Ovary (tissue), 9 donors: ENCODE results near the gene TMEM72. TPM values are rescaled to one million over a fixed set of nuclear protein-coding genes. Genes with fewer than 3 reads are reported as not detected.

ENCODE experiments used
- DNase-seq, 5 donors: peaks; one replicate each; pipeline ENCODE4 v3.0.0-alpha.2; 2019 to 2020
- H3K27ac ChIP-seq, 2 donors: fragments of 200-600 bp; one replicate each; pipeline versions ENCODE4 v1.5.1 to v1.8.0; 2019 to 2022
- H3K27me3 ChIP-seq: fragments of 200-600 bp; one replicate; pipeline ENCODE4 v1.8.0; 2022
- H3K36me3 ChIP-seq: fragments of 200-600 bp; sonication (generic); one replicate; pipeline ENCODE4 v1.5.1; 2019
- H3K4me1 ChIP-seq: one replicate; pipeline ENCODE4 v1.8.1; 2013; ENCODE audit warnings: mild to moderate bottlenecking, moderate library complexity; ENCODE audit not compliant: insufficient read depth
- H3K4me3 ChIP-seq: fragments of 200-600 bp; sonication (generic); one replicate; pipeline ENCODE4 v1.5.1; 2017
- H3K9me3 ChIP-seq, 2 donors: fragments of 200-600 bp in 1 of 2; sonication (generic) in 1 of 2; one replicate each; pipeline versions ENCODE4 v1.5.1 to v1.8.1; 2013 to 2019; ENCODE audit warnings: mild to moderate bottlenecking in 1 of 2, moderate library complexity in 1 of 2
- EP300 ChIP-seq: sonication (generic); formaldehyde crosslinking; IDR thresholded peaks from one replicate; pipeline ENCODE4 v1.6.1; 2017; ENCODE audit warnings: antibody characterized with exemption
- POLR2A ChIP-seq: fragments of 450-650 bp; IDR thresholded peaks from one replicate; pipeline ENCODE4 v1.6.1; 2017; ENCODE audit warnings: antibody characterized with exemption, mild to moderate bottlenecking, moderate library complexity
- WGBS, 3 donors: extraction: QIAGEN DNeasy Blood & Tissue Kit in 1 of 3; methylation state at CpG; one replicate each; pipeline versions ENCODE4 v1.1.5 to v1.1.7; 2013 to 2017; 5-methylcytosine and 5-hydroxymethylcytosine counted together
- intact Hi-C, 4 donors: fragments of 100-400 bp; cut with DNase I; formaldehyde crosslinking; loops; one replicate each; pipeline versions ENCODE4 v1.11.0 to v1.15.1; 2022 to 2023
- polyA plus RNA-seq, 2 donors: library from polyadenylated mRNA; stranded (reverse); fragments of 200-250 nt in 1 of 2; fragments of 350-450 nt in 1 of 2; fragmentation: Illumina TruSeq in 1 of 2; extraction: RNeasy Lipid Tissue Mini Kit (QIAGEN cat#74804) in 1 of 2; gene quantifications; one replicate each; pipeline ENCODE4 v1.2.3, GENCODE V29; 2013 to 2014
- total RNA-seq, 7 donors: library from RNA; depleted of rRNA in 2 of 7; stranded (reverse); fragments of >200 nt in 2 of 7; fragmentation: NEBNext Ultra II Directional in 3 of 7; extraction: Animal tissue kit (Norgen Biotek cat#: 25700) in 3 of 7; gene quantifications; one replicate each; pipeline versions ENCODE4 v1.1.0 to v1.2.4, GENCODE V29; 2016 to 2023
- TF ChIP-seq, protein P1 (sequence below), 3 donors: fragments of 450-650 bp in 2 of 3; fragments of 200-600 bp in 1 of 3; IDR thresholded peaks; one replicate each; pipeline versions ENCODE4 v1.5.1 to v1.8.0; 2016 to 2022; ENCODE audit warnings: antibody characterized with exemption in 3 of 3, mild to moderate bottlenecking in 1 of 3
- donor health status: DM: no; HTN: no; CAD: no; lungs with moderate emphysema.
- donor health status: DM: no; HTN: no; CAD: no.
- donor health status: Bipolar disorder and iron deficiency.
- donor health status: DM: yes; HTN: yes; CAD: no.
- donor health status: DM: no; HTN: no; CAD: no.
- donor health status: DM: yes; HTN: yes; CAD: no.

The TMEM72 gene
- total and polyA plus RNA-seq, 9 donors, result 0.05 TPM; not detected in 8

DNA sequence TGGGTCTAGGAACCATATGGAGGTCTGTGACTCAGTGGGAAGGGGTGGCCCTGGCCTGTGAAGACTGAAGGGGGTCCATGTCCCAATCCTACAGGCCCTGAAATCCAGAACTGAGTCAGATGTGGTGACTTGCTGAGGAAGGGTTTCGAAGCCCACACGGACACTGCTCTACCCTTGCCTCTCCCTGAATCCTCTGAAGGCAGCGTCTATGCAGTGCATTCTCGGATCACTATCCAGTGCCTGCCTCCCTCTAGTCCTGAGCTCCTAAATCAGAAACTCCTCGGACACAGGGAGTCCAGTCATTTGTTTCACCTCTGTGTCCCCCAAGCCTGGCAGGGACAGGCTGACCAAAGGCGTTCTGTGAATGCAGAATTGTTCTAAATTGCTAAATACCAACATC, 25.4 kb upstream of the TMEM72 start:
- intact Hi-C loops, result no loop called here
- Histone ChIP-seq H3K4me1 (no peaks in the 10 kb centered on the region), H3K4me3 (no peak overlapping the region), H3K9me3 (no peaks in the 10 kb centered on the region), H3K27me3 (no peaks in the 10 kb centered on the region), H3K27ac (no peak overlapping the region), H3K36me3 (no peaks in the 10 kb centered on the region)
- no peak for TF ChIP-seq POLR2A
- TF ChIP-seq, protein P1, sequence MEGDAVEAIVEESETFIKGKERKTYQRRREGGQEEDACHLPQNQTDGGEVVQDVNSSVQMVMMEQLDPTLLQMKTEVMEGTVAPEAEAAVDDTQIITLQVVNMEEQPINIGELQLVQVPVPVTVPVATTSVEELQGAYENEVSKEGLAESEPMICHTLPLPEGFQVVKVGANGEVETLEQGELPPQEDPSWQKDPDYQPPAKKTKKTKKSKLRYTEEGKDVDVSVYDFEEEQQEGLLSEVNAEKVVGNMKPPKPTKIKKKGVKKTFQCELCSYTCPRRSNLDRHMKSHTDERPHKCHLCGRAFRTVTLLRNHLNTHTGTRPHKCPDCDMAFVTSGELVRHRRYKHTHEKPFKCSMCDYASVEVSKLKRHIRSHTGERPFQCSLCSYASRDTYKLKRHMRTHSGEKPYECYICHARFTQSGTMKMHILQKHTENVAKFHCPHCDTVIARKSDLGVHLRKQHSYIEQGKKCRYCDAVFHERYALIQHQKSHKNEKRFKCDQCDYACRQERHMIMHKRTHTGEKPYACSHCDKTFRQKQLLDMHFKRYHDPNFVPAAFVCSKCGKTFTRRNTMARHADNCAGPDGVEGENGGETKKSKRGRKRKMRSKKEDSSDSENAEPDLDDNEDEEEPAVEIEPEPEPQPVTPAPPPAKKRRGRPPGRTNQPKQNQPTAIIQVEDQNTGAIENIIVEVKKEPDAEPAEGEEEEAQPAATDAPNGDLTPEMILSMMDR (IDR thresholded peaks at IDR 0.05), result no peak
- WGBS, 3 donors, result 90 to 95% (median 92%) methylated on average over 6 of the region's 6 CpGs
- no peak for DNase-seq

DNA sequence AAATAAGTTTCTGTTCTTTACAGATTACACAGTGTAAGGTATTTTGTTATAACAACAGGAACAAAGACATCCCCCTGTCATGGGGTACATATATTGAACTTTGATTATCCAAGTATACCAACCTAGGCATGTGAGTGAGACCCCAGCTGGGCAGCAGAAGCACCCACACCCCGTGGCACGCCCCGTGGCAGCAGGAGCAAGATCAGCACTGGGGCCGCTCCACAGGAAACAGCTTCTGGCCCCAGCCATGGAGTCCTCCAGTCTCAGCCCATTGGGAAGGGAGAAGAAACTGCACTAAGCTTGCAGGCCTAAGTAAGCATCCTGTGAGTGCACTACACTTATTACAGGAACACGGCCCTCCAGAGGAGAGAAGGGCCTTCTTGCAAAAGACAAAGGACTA, 24.2 kb upstream of the TMEM72 start:
- DNase-seq, result no peak
- intact Hi-C loops, result no loop called here
- H3K27ac ChIP-seq, result no peak overlapping the region
- H3K9me3 ChIP-seq, result no peaks in the 10 kb centered on the region
- H3K4me3 ChIP-seq, result no peak overlapping the region
- WGBS, 3 donors, result 94 to 98% (median 95%) methylated on average over 5 of the region's 5 CpGs
- H3K27me3 ChIP-seq, result no peaks in the 10 kb centered on the region
- no peaks in the 10 kb centered on the region for H3K4me1 ChIP-seq
- no peaks in the 10 kb centered on the region for H3K36me3 ChIP-seq
- TF ChIP-seq POLR2A (no peak), EP300 (no peak)
- TF ChIP-seq, protein P1 (IDR thresholded peaks at IDR 0.05), result no peak

GRCh38 chr10:44888886-44889285, 22.3 kb upstream of the TMEM72 start:
- no peak overlapping the region for H3K27ac ChIP-seq
- 88 to 89% (median 89%) methylated on average over 4 of the region's 4 CpGs for WGBS, 3 donors
- no peak for DNase-seq
- no peaks in the 10 kb centered on the region for H3K4me1 ChIP-seq
- TF ChIP-seq EP300 (no peak), POLR2A (no peak)
- TF ChIP-seq, protein P1 (IDR thresholded peaks at IDR 0.05), result no peak
- no peaks in the 10 kb centered on the region for H3K27me3 ChIP-seq
- H3K4me3 ChIP-seq, result no peak overlapping the region
- H3K9me3 ChIP-seq, result no peaks in the 10 kb centered on the region
- no peaks in the 10 kb centered on the region for H3K36me3 ChIP-seq
- intact Hi-C loops, result no loop called here

GRCh38 chr10:44889834-44890233, 21.3 kb upstream of the TMEM72 start:
- no peak overlapping the region for H3K4me3 ChIP-seq
- WGBS, 3 donors, result 57 to 79% (median 68%) methylated on average over 1 of the region's 1 CpG
- intact Hi-C loops, result no loop called here
- no peaks in the 10 kb centered on the region for H3K36me3 ChIP-seq
- H3K4me1 ChIP-seq, result no peaks in the 10 kb centered on the region
- H3K9me3 ChIP-seq, result no peaks in the 10 kb centered on the region
- DNase-seq, result no peak
- no peak overlapping the region for H3K27ac ChIP-seq
- H3K27me3 ChIP-seq, result no peaks in the 10 kb centered on the region
- no peak for TF ChIP-seq POLR2A
- TF ChIP-seq EP300, result no peak
- TF ChIP-seq, protein P1 (IDR thresholded peaks at IDR 0.05), result no peak
